SK-N-SH (cell line): ENCODE measurements around the gene PTGIR. TPM values are rescaled to one million over a fixed set of nuclear protein-coding genes. Genes with fewer than 3 reads are reported as not detected.

Experiments used
- CTCF ChIA-PET: fragments of 300-600, 350-600 bp; formaldehyde crosslinking; extraction: SDS; loops from one replicate; lab custom pipeline; 2021; lab: Yijun Ruan, JAX
- POLR2A ChIA-PET: fragments of 350-600 bp; sonication (Branson Sonifier 250); formaldehyde crosslinking; extraction: SDS; loops from one replicate; lab custom pipeline; 2020; ENCODE audit warnings: antibody characterized with exemption, inconsistent platforms; lab: Yijun Ruan, JAX
- DNase-seq: peaks from one replicate; pipeline ENCODE4 v3.0.0; 2012
- H2AFZ ChIP-seq: fragments of 200-600 bp; sonication (generic); 2 replicates; pipeline ENCODE4 v1.8.1; 2016; ENCODE audit warnings: antibody characterized with exemption, mild to moderate bottlenecking, low read depth
- H3F3A ChIP-seq: fragments of 200-600 bp; sonication (generic); replicated peaks from 2 replicates; pipeline ENCODE3; 2016; ENCODE audit warnings: antibody characterized with exemption, mild to moderate bottlenecking; ENCODE audit not compliant: insufficient read depth
- H3K27ac ChIP-seq, 2 experiments: fragments of 200-500 bp in 1 of 2; fragments of 200-600 bp in 1 of 2; sonication (Bioruptor generic) in 1 of 2; sonication (generic), shearing (Covaris generic) in 1 of 2; 2 replicates each; pipeline versions ENCODE4 v1.5.1 to v1.6.1; 2014 to 2016; ENCODE audit warnings: low read depth in 2 of 2, inconsistent platforms in 1 of 2, low read length in 1 of 2, mild to moderate bottlenecking in 1 of 2, mixed read lengths in 1 of 2
- H3K27me3 ChIP-seq: fragments of 200-600 bp; sonication (generic), shearing (Covaris generic); 2 replicates; pipeline ENCODE4 v1.6.1; 2016; ENCODE audit warnings: mixed run types; ENCODE audit not compliant: insufficient read depth
- H3K36me3 ChIP-seq, 2 experiments: fragments of 200-500 bp in 1 of 2; fragments of 200-600 bp in 1 of 2; sonication (Bioruptor generic) in 1 of 2; sonication (generic) in 1 of 2; replicated peaks in 1 of 2; 2 replicates each; pipeline versions ENCODE3 to v1.5.1; 2014 to 2016; ENCODE audit warnings: low read length in 1 of 2, mild to moderate bottlenecking in 1 of 2; ENCODE audit not compliant: insufficient read depth in 2 of 2, control insufficient read depth in 1 of 2
- H3K4me1 ChIP-seq, 2 experiments: fragments of 200-500 bp in 1 of 2; fragments of 200-600 bp in 1 of 2; sonication (Bioruptor generic) in 1 of 2; sonication (generic), shearing (Covaris generic) in 1 of 2; 2 replicates each; pipeline versions ENCODE4 v1.5.1 to v1.6.1; 2014 to 2016; ENCODE audit warnings: low read depth in 1 of 2, low read length in 1 of 2, mixed run types in 1 of 2; ENCODE audit not compliant: insufficient read depth in 2 of 2, control insufficient read depth in 1 of 2
- H3K4me2 ChIP-seq: fragments of 200-600 bp; sonication (generic), shearing (Covaris generic); 2 replicates; pipeline ENCODE4 v1.6.1; 2017; ENCODE audit warnings: mixed run types
- H3K4me3 ChIP-seq, 2 experiments: fragments of 200-500 bp in 1 of 2; fragments of 200-600 bp in 1 of 2; sonication (Bioruptor generic) in 1 of 2; sonication (generic), shearing (Covaris generic) in 1 of 2; 2 replicates each; pipeline versions ENCODE4 v1.5.1 to v1.8.1; 2014 to 2016; ENCODE audit warnings: low read depth in 2 of 2, inconsistent platforms in 1 of 2, low read length in 1 of 2, mild to moderate bottlenecking in 1 of 2, mixed read lengths in 1 of 2, moderate library complexity in 1 of 2
- H3K79me2 ChIP-seq: fragments of 200-600 bp; sonication (generic); 2 replicates; pipeline ENCODE4 v1.8.1; 2017; ENCODE audit warnings: mild to moderate bottlenecking; ENCODE audit not compliant: insufficient read depth
- H3K9ac ChIP-seq: fragments of 200-600 bp; sonication (generic); 2 replicates; pipeline ENCODE4 v1.6.1; 2017; ENCODE audit warnings: mixed run types
- H3K9me2 ChIP-seq: fragments of 200-600 bp; sonication (generic); 2 replicates; pipeline ENCODE4 v1.6.1; 2017; ENCODE audit warnings: mixed run types
- H3K9me3 ChIP-seq: fragments of 200-600 bp; sonication (generic); 2 replicates; pipeline ENCODE4 v1.6.1; 2017; ENCODE audit warnings: mixed run types, mild to moderate bottlenecking, moderate library complexity
- H4K20me1 ChIP-seq: fragments of 200-600 bp; sonication (generic); 2 replicates; pipeline ENCODE4 v1.6.1; 2017; ENCODE audit warnings: mild to moderate bottlenecking, mixed run types; ENCODE audit not compliant: insufficient read depth
- CHD2 ChIP-seq: fragments of 150-350 bp; IDR thresholded peaks from 2 replicates; pipeline ENCODE4 v1.6.1; 2018; ENCODE audit warnings: low read length; ENCODE audit not compliant: partially characterized antibody
- CTCF ChIP-seq: fragments of 200-600 bp; sonication (generic); IDR thresholded peaks from 2 replicates; pipeline ENCODE4 v1.6.1; 2017; ENCODE audit warnings: antibody characterized with exemption, mild to moderate bottlenecking, moderate library complexity
- FOXJ3 ChIP-seq: sonication (generic); formaldehyde crosslinking; IDR thresholded peaks from 2 replicates; pipeline ENCODE4 v1.5.1; 2020; ENCODE audit warnings: mild to moderate bottlenecking, missing genetic modification reagents
- GABPA ChIP-seq: IDR thresholded peaks from 2 replicates; pipeline ENCODE4 v1.4.0; 2012; ENCODE audit warnings: low read depth, mild to moderate bottlenecking
- GATA2 ChIP-seq: sonication (generic); formaldehyde crosslinking; IDR thresholded peaks from 2 replicates; pipeline ENCODE4 v1.5.0; 2020; ENCODE audit warnings: mild to moderate bottlenecking, missing genetic modification reagents
- IRF3 ChIP-seq: fragments of 150-350 bp; IDR thresholded peaks from 2 replicates; pipeline ENCODE4 v1.6.1; 2016; ENCODE audit warnings: mild to moderate bottlenecking, low read depth, low read length
- RAD21 ChIP-seq: IDR thresholded peaks from 2 replicates; pipeline ENCODE4 v1.6.1; 2012; ENCODE audit warnings: mild to moderate bottlenecking, low read length
- RCOR1 ChIP-seq: fragments of 150-350 bp; IDR thresholded peaks from 2 replicates; pipeline ENCODE4 v1.6.1; 2017; ENCODE audit warnings: antibody characterized with exemption, low read length
- TEAD4 ChIP-seq: IDR thresholded peaks from 2 replicates; pipeline ENCODE4 v1.4.0; 2012; ENCODE audit warnings: mild to moderate bottlenecking, borderline replicate concordance; ENCODE audit not compliant: insufficient read depth
- WGBS: methylation state at CpG from one replicate; pipeline ENCODE4 v1.1.6; 2017; ENCODE audit warnings: low lambda C conversion rate; 5-methylcytosine and 5-hydroxymethylcytosine counted together
- polyA plus RNA-seq, 3 experiments: library from polyadenylated mRNA; depleted of rRNA; stranded (reverse); fragments of >200 nt; gene quantifications; 2 replicates each; pipeline ENCODE4 v1.2.3, GENCODE V29; 2012

Gene PTGIR
- polyA plus RNA-seq, 1 of the 3 experiments (the other 2 are of a cell fraction), result 2.5 TPM

GRCh38 chr19:46621191-46622117, 3.4 kb downstream of the PTGIR start:
- no peaks in the 10 kb centered on the region for H3K79me2 ChIP-seq
- ChIA-PET POLR2A (interaction anchor here (0.6 to 3.7 kb wide), 10 partner anchors 11 to 1098 kb away, joined by 3 to 100 read pairs (median 4); partner anchors contain the start of genes CALM3, DACT3 and GNG8), CTCF (interaction anchor here (0.6 to 23.7 kb wide), 9 partner anchors 10 to 93 kb away, joined by 3 to 471 read pairs (median 4); partner anchors contain the start of genes CALM3 and DACT3)
- H4K20me1 ChIP-seq, result no peaks in the 10 kb centered on the region
- no peaks in the 10 kb centered on the region for H3K9me3 ChIP-seq
- peak overlapping the region in 1 of 2 experiments; percentile 52; a peak in 2 of 4 replicates for H3K4me3 ChIP-seq
- H3F3A ChIP-seq, result peaks cover 18% of the 10 kb centered on the region
- no peaks in the 10 kb centered on the region for H3K36me3 ChIP-seq
- H3K9ac ChIP-seq, result no peak overlapping the region
- no peaks in the 10 kb centered on the region for H3K27me3 ChIP-seq
- DNase-seq, result peak; percentile 57
- H3K4me2 ChIP-seq, result no peak overlapping the region
- peaks cover 16 to 74% of the 10 kb centered on the region in 2 experiments for H3K4me1 ChIP-seq
- TF ChIP-seq IRF3, result no peak
- TF ChIP-seq RAD21, result 0 out of 2 replicates have a peak, but pooled peaks have one; percentile 7
- peak; percentile 27; the same call in 1 of the 2 replicates for TF ChIP-seq CTCF
- no peak for TF ChIP-seq GATA2 (CRISPR knock-in tag)
- no peak for TF ChIP-seq TEAD4
- TF ChIP-seq FOXJ3, result peak; percentile 41; the same call in 1 of the 2 replicates
- no peak overlapping the region for H2AFZ ChIP-seq
- peak overlapping the region in 1 of 2 experiments; percentile 97; a peak in 2 of 4 replicates for H3K27ac ChIP-seq
- 72% methylated on average over 22 of the region's 32 CpGs for WGBS
- H3K9me2 ChIP-seq, result no peaks in the 10 kb centered on the region

- H3F3A ChIP-seq, result peaks cover 18% of the 10 kb centered on the region
- no peak overlapping the region for H3K4me2 ChIP-seq
- H4K20me1 ChIP-seq, result no peaks in the 10 kb centered on the region
- H3K9me3 ChIP-seq, result no peaks in the 10 kb centered on the region
- H3K79me2 ChIP-seq, result no peaks in the 10 kb centered on the region
- H3K4me3 ChIP-seq, result peak overlapping the region in 1 of 2 experiments; percentile 52; a peak in 2 of 4 replicates
- H2AFZ ChIP-seq, result no peak overlapping the region
- no peak overlapping the region for H3K9ac ChIP-seq
- DNase-seq, result peak; percentile 82
- CTCF ChIA-PET, result interaction anchor here (0.9 to 23.7 kb wide), 8 partner anchors 9 to 91 kb away, joined by 3 to 471 read pairs (median 4); partner anchors contain the start of genes CALM3 and DACT3
- 65% methylated on average over 6 of the region's 6 CpGs for WGBS
- no peaks in the 10 kb centered on the region for H3K9me2 ChIP-seq
- peak; percentile 48; the same call in 1 of the 2 replicates for TF ChIP-seq RCOR1
- peak; percentile 42 for TF ChIP-seq CHD2
- no peak for TF ChIP-seq GABPA
- 0 out of 2 replicates have a peak, but pooled peaks have one; percentile 0 for TF ChIP-seq FOXJ3
- POLR2A ChIA-PET, result interaction anchor here (0.6 to 3.7 kb wide), 9 partner anchors 10 to 1099 kb away, joined by 3 to 100 read pairs (median 4); partner anchors contain the start of genes CALM3, DACT3, GNG8 and SLC1A5
- H3K27me3 ChIP-seq, result no peaks in the 10 kb centered on the region
- H3K27ac ChIP-seq, result peak overlapping the region in 1 of 2 experiments; percentile 97; a peak in 2 of 4 replicates
- no peaks in the 10 kb centered on the region for H3K36me3 ChIP-seq
- peaks cover 15 to 67% of the 10 kb centered on the region in 2 experiments for H3K4me1 ChIP-seq
Measured at GRCh38 chr19:46620716-46621115, 4.2 kb downstream of the PTGIR start.
